OCI-LY7 (cell line): ENCODE measurements around the gene SLC30A9.

ENCODE experiments used
- CTCF ChIP-seq: fragments of 200-600 bp; sonication (generic); conservative IDR thresholded peaks from 2 replicates; pipeline ENCODE4 v1.5.1; 2014; ENCODE audit warnings: mild to moderate bottlenecking, antibody characterized with exemption, low read length, moderate library complexity, mixed read lengths
- EZH2phosphoT487 ChIP-seq: fragments of 200-600 bp; sonication (generic); IDR thresholded peaks from 2 replicates; pipeline ENCODE4 v1.6.1; 2018; ENCODE audit warnings: low read depth, borderline replicate concordance, mild to moderate bottlenecking, mixed run types, antibody characterized with exemption, low read length, moderate library complexity, mixed read lengths

GRCh38 chr4:41943506-41943905 is 46.8 kb upstream of the SLC30A9 start:
- TF ChIP-seq EZH2phosphoT487 (no peak), CTCF (no peak)
